GM12878 (cell line): Measurements from ENCODE around the gene ZNF181. TPM values are rescaled to one million over a fixed set of nuclear protein-coding genes. Genes with fewer than 3 reads are reported as not detected.
A peak's percentile ranks its signal among the peaks of the same experiment; 100 is the strongest.

Experiments used
- ATF7 ChIP-seq: fragments of 450-650 bp; IDR thresholded peaks from 2 replicates; pipeline ENCODE4 v1.6.1; 2016; ENCODE audit warnings: low read depth, mild to moderate bottlenecking
- CEBPB ChIP-seq, 2 experiments: fragments of 150-350 bp in 1 of 2; IDR thresholded peaks; 2 replicates each; pipeline ENCODE4 v1.6.1; 2012 to 2014; ENCODE audit warnings: low read depth in 2 of 2, low read length in 2 of 2, borderline replicate concordance in 1 of 2, inconsistent platforms in 1 of 2
- CUX1 ChIP-seq: IDR thresholded peaks from 2 replicates; pipeline ENCODE4 v1.6.1; 2012; ENCODE audit warnings: improper control_type of control experiment, low read depth, low read length; ENCODE audit not compliant: insufficient replicate concordance
- E4F1 ChIP-seq: fragments of 450-650 bp; IDR thresholded peaks from 2 replicates; pipeline ENCODE4 v1.6.1; 2018; ENCODE audit warnings: borderline replicate concordance, mild to moderate bottlenecking; ENCODE audit not compliant: partially characterized antibody
- EP300 ChIP-seq, 2 experiments: fragments of 150-350 bp in 1 of 2; IDR thresholded peaks; 2 replicates each; pipeline ENCODE4 v1.6.1; 2011 to 2012; ENCODE audit warnings: low read depth in 2 of 2, low read length in 2 of 2, borderline replicate concordance in 1 of 2, improper control_type of control experiment in 1 of 2, inconsistent platforms in 1 of 2; ENCODE audit not compliant: control insufficient read depth in 1 of 2
- IKZF1 ChIP-seq: fragments of 450-650 bp; conservative IDR thresholded peaks from 2 replicates; pipeline ENCODE4 v1.6.1; 2017; ENCODE audit warnings: antibody characterized with exemption, mild to moderate bottlenecking
- NR2F1 ChIP-seq: fragments of 450-650 bp; conservative IDR thresholded peaks from 2 replicates; pipeline ENCODE4 v1.6.1; 2017; ENCODE audit warnings: mild to moderate bottlenecking
- PAX8 ChIP-seq: fragments of 450-650 bp; IDR thresholded peaks from 2 replicates; pipeline ENCODE4 v1.6.1; 2017; ENCODE audit warnings: mild to moderate bottlenecking, moderate library complexity
- POLR2A ChIP-seq: IDR thresholded peaks from 2 replicates; pipeline ENCODE4 v1.6.1; 2011; ENCODE audit warnings: low read depth, mild to moderate bottlenecking, low read length
- PRDM15 ChIP-seq: fragments of 450-650 bp; formaldehyde crosslinking; IDR thresholded peaks from 2 replicates; pipeline ENCODE4 v1.4.0; 2020; ENCODE audit warnings: mild to moderate bottlenecking, moderate library complexity
- RBBP5 ChIP-seq: fragments of 200-600 bp; sonication (generic); conservative IDR thresholded peaks from 2 replicates; pipeline ENCODE4 v1.6.1; 2016
- YBX1 ChIP-seq: fragments of 450-650 bp; IDR thresholded peaks from 2 replicates; pipeline ENCODE4 v1.6.1; 2016; ENCODE audit warnings: antibody characterized with exemption
- ZBTB11 ChIP-seq: fragments of 450-650 bp; formaldehyde crosslinking; IDR thresholded peaks from 2 replicates; pipeline ENCODE4 v1.5.0; 2022; ENCODE audit warnings: mild to moderate bottlenecking, missing genetic modification characterization
- ZNF622 ChIP-seq: fragments of 450-650 bp; IDR thresholded peaks from 2 replicates; pipeline ENCODE4 v1.6.1; 2017; ENCODE audit warnings: mild to moderate bottlenecking, inconsistent platforms
- polyA plus RNA-seq, 11 experiments: library from polyadenylated mRNA; depleted of rRNA in 4 of 11; unstranded in 6 of 11; stranded (reverse) in 5 of 11; fragments of >200 nt; fragmentation: Nextera tagmentation in 4 of 11; fragmentation: Illumina TruSeq in 1 of 11; extraction: Ambion mirVana in 4 of 11; extraction: Trizol in 1 of 11; gene quantifications; 1 replicate in 1 of 11; 2 replicates in 10 of 11; pipeline versions ENCODE4 v1.2.1 to v1.2.3, GENCODE V29; 2011 to 2016; ENCODE audit warnings: inconsistent platforms in 2 of 11, missing spikeins in 2 of 11, low read depth in 1 of 11
- total RNA-seq, 4 experiments: library from RNA; depleted of rRNA in 3 of 4; stranded (reverse); fragments of >200 nt in 3 of 4; fragmentation: Illumina TruSeq in 1 of 4; extraction: Trizol in 1 of 4; gene quantifications; 2 replicates each; pipeline versions ENCODE4 v1.2.1 to v1.2.3, GENCODE V29; 2013 to 2021

ZNF181 gene
- total and polyA plus RNA-seq, 10 of the 15 experiments (the other 5 are each of a cell fraction or from before 2014, with no cell fraction given) = 2.1 to 10.3 (median 8.1) TPM

GRCh38 chr19:34772697-34773554 lies 38.9 kb downstream of the ZNF181 start, which contains the start of gene ZNF599 (continued):
- no peak for TF ChIP-seq ZBTB11
- no peak for TF ChIP-seq CUX1
- TF ChIP-seq ATF7 = no peak
- no peak for TF ChIP-seq RBBP5
- peak in 1 of 2 experiments; percentile 29; a peak in 1 of 4 replicates for TF ChIP-seq EP300 (IDR thresholded peaks at IDR 0.05; ENCODE audit: borderline replicate concordance in 1 of 2, control insufficient read depth in 1 of 2, low read depth in 2 of 2, low read length in 2 of 2)
- TF ChIP-seq PRDM15 (CRISPR knock-in tag) = no peak
- TF ChIP-seq CEBPB (IDR thresholded peaks at IDR 0.05; ENCODE audit: borderline replicate concordance in 1 of 2, low read depth in 2 of 2, low read length in 2 of 2) = no peak
- peak; percentile 91 for TF ChIP-seq IKZF1
- no peak for TF ChIP-seq PAX8
- no peak for TF ChIP-seq ZNF622
- TF ChIP-seq E4F1 = no peak
- 0 out of 2 replicates have a peak, but pooled peaks have one; percentile 20 for TF ChIP-seq NR2F1
- TF ChIP-seq POLR2A = peak; percentile 81
- TF ChIP-seq YBX1 = no peak
